ENCODE data around the gene FOXB1.
A peak's percentile ranks its signal among the peaks of the same experiment; 100 is the strongest.

The FOXB1 gene

GRCh38 chr15:59994526-59994887, 9.6 kb upstream of the FOXB1 start:
- DNase-seq (ENCODE audit: low spot score): no peak
- H3K27ac Mint-ChIP-seq: no peak overlapping the region
- H3K4me1 Mint-ChIP-seq (ENCODE audit: low read depth): peaks cover 45% of the 10 kb centered on the region
- peak overlapping the region; percentile 29 for H3K4me3 Mint-ChIP-seq
- H3K36me3 Mint-ChIP-seq (ENCODE audit: low read depth): peaks cover 3% of the 10 kb centered on the region
- H3K9me3 Mint-ChIP-seq: no peaks in the 10 kb centered on the region
- peaks cover 95% of the 10 kb centered on the region for H3K27me3 Mint-ChIP-seq (ENCODE audit: low read depth)

GRCh38 chr15:59994888-59995557, 9.1 kb upstream of the FOXB1 start:
- peaks cover 97% of the 10 kb centered on the region for H3K27me3 Mint-ChIP-seq (ENCODE audit: low read depth)
- no peak overlapping the region for H3K27ac Mint-ChIP-seq

GRCh38 chr15:59995568-59996297, 8.4 kb upstream of the FOXB1 start:
- no peak for DNase-seq (ENCODE audit: low spot score)
- peaks cover 3% of the 10 kb centered on the region for H3K36me3 Mint-ChIP-seq (ENCODE audit: low read depth)
- no peak overlapping the region for H3K27ac Mint-ChIP-seq
- peaks cover 51% of the 10 kb centered on the region for H3K4me1 Mint-ChIP-seq (ENCODE audit: low read depth)
- H3K4me3 Mint-ChIP-seq: peak overlapping the region; percentile 62
- no peaks in the 10 kb centered on the region for H3K9me3 Mint-ChIP-seq
- peaks cover 97% of the 10 kb centered on the region for H3K27me3 Mint-ChIP-seq (ENCODE audit: low read depth)

More at GRCh38 chr15:59994888-59995557, 9.1 kb upstream of the FOXB1 start:
- H3K4me1 Mint-ChIP-seq (ENCODE audit: low read depth): peaks cover 44% of the 10 kb centered on the region
- peak overlapping the region; percentile 62 for H3K4me3 Mint-ChIP-seq
- peaks cover 3% of the 10 kb centered on the region for H3K36me3 Mint-ChIP-seq (ENCODE audit: low read depth)
- no peaks in the 10 kb centered on the region for H3K9me3 Mint-ChIP-seq
- no peak for DNase-seq (ENCODE audit: low spot score)

GRCh38 chr15:59996298-59997041, 7.6 kb upstream of the FOXB1 start:
- Mint-ChIP-seq H3K4me3 (peak overlapping the region; percentile 88), H3K36me3 (ENCODE audit: low read depth) (peaks cover 3% of the 10 kb centered on the region), H3K4me1 (ENCODE audit: low read depth) (peaks cover 57% of the 10 kb centered on the region), H3K27ac (peak overlapping the region; percentile 62), H3K9me3 (no peaks in the 10 kb centered on the region), H3K27me3 (ENCODE audit: low read depth) (peaks cover 97% of the 10 kb centered on the region)
- DNase-seq (ENCODE audit: low spot score): no peak

GRCh38 chr15:59997070-59997701, 6.9 kb upstream of the FOXB1 start:
- Mint-ChIP-seq H3K27ac (peak overlapping the region; percentile 83), H3K36me3 (ENCODE audit: low read depth) (peaks cover 4% of the 10 kb centered on the region), H3K4me3 (peak overlapping the region; percentile 88), H3K9me3 (no peaks in the 10 kb centered on the region), H3K4me1 (ENCODE audit: low read depth) (peaks cover 61% of the 10 kb centered on the region), H3K27me3 (ENCODE audit: low read depth) (peaks cover 97% of the 10 kb centered on the region)
- peak; percentile 75 for DNase-seq (ENCODE audit: low spot score)

GRCh38 chr15:59998305-59998949, 5.7 kb upstream of the FOXB1 start:
- no peak overlapping the region for H3K27ac Mint-ChIP-seq
- H3K9me3 Mint-ChIP-seq: peaks cover 4% of the 10 kb centered on the region
- no peak for DNase-seq (ENCODE audit: low spot score)
- H3K4me1 Mint-ChIP-seq (ENCODE audit: low read depth): peaks cover 69% of the 10 kb centered on the region
- H3K36me3 Mint-ChIP-seq (ENCODE audit: low read depth): peaks cover 10% of the 10 kb centered on the region
- peak overlapping the region; percentile 88 for H3K4me3 Mint-ChIP-seq
- peaks cover 99% of the 10 kb centered on the region for H3K27me3 Mint-ChIP-seq (ENCODE audit: low read depth)

GRCh38 chr15:59998950-59999611, 5.0 kb upstream of the FOXB1 start:
- Mint-ChIP-seq H3K4me3 (peak overlapping the region; percentile 8), H3K27ac (no peak overlapping the region)

GRCh38 chr15:59999612-60000112, 4.4 kb upstream of the FOXB1 start:
- Mint-ChIP-seq H3K9me3 (peaks cover 4% of the 10 kb centered on the region), H3K4me3 (peak overlapping the region; percentile 8), H3K4me1 (ENCODE audit: low read depth) (peaks cover 71% of the 10 kb centered on the region), H3K36me3 (ENCODE audit: low read depth) (peaks cover 10% of the 10 kb centered on the region), H3K27ac (no peak overlapping the region), H3K27me3 (ENCODE audit: low read depth) (peaks cover 96% of the 10 kb centered on the region)
- DNase-seq (ENCODE audit: low spot score): no peak

More at GRCh38 chr15:59998950-59999611, 5.0 kb upstream of the FOXB1 start:
- Mint-ChIP-seq H3K36me3 (ENCODE audit: low read depth) (peaks cover 10% of the 10 kb centered on the region), H3K9me3 (peaks cover 4% of the 10 kb centered on the region), H3K27me3 (ENCODE audit: low read depth) (peaks cover 99% of the 10 kb centered on the region), H3K4me1 (ENCODE audit: low read depth) (peaks cover 73% of the 10 kb centered on the region)
- DNase-seq (ENCODE audit: low spot score): no peak

GRCh38 chr15:60000113-60000823, 3.8 kb upstream of the FOXB1 start:
- Mint-ChIP-seq H3K36me3 (ENCODE audit: low read depth) (peaks cover 10% of the 10 kb centered on the region), H3K27ac (peak overlapping the region; percentile 46), H3K4me3 (peak overlapping the region; percentile 47), H3K9me3 (peaks cover 4% of the 10 kb centered on the region), H3K4me1 (ENCODE audit: low read depth) (peaks cover 73% of the 10 kb centered on the region), H3K27me3 (ENCODE audit: low read depth) (peaks cover 93% of the 10 kb centered on the region)
- DNase-seq (ENCODE audit: low spot score): no peak

GRCh38 chr15:60000824-60001609, 3.1 kb upstream of the FOXB1 start:
- no peak for DNase-seq (ENCODE audit: low spot score)
- peak overlapping the region; percentile 34 for H3K27ac Mint-ChIP-seq
- H3K9me3 Mint-ChIP-seq: peaks cover 4% of the 10 kb centered on the region
- H3K4me3 Mint-ChIP-seq: peak overlapping the region; percentile 47
- peaks cover 69% of the 10 kb centered on the region for H3K4me1 Mint-ChIP-seq (ENCODE audit: low read depth)
- peaks cover 92% of the 10 kb centered on the region for H3K27me3 Mint-ChIP-seq (ENCODE audit: low read depth)
- peaks cover 11% of the 10 kb centered on the region for H3K36me3 Mint-ChIP-seq (ENCODE audit: low read depth)

GRCh38 chr15:60001610-60002527, 2.2 kb upstream of the FOXB1 start:
- Mint-ChIP-seq H3K27ac (peak overlapping the region; percentile 64), H3K27me3 (ENCODE audit: low read depth) (peaks cover 92% of the 10 kb centered on the region), H3K9me3 (peaks cover 4% of the 10 kb centered on the region), H3K36me3 (ENCODE audit: low read depth) (peaks cover 11% of the 10 kb centered on the region), H3K4me3 (peak overlapping the region; percentile 47), H3K4me1 (ENCODE audit: low read depth) (peaks cover 71% of the 10 kb centered on the region)
- DNase-seq (ENCODE audit: low spot score): no peak

Measured in T-helper 2 cell treated with Interferon-gamma antibody and Interleukin-4, amounts not matched to agents 5 μg/mL and 100 μg/mL, for 36 hours (primary cell).